ENCODE results near the gene CALN1. TPM values are rescaled to one million over a fixed set of nuclear protein-coding genes. Genes with fewer than 3 reads are reported as not detected.

The CALN1 gene
- total RNA-seq: not detected in 2 replicates

DNA sequence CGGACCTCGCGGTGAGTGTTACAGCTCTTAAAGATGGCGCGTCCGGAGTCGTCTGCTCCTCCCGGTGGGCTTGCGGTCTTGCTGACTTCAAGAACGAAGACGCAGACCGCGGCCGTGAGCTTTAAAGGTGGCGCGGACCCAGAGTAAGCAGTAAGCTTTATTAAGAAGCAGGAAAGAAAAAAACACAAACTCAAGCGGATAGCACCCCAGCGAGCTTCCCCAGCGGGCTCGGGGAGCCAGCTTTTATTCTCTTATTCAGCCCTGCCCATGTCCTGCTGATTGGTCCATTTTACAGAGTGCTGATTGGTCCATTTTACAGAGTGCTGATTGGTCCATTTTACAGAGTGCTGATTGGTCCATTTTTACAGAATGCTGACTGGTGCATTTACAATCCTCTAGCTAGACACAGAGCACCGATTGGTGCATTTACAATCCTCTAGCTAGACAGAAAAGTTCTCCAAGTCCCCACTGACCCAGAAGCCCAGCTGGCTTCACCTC is at the start of gene CALN1:
TSS of gene CALN1 (minus strand) at position 218 of the 498 bp plus-strand sequence.

All from mammary microvascular endothelial cell (primary cell).